Body of pancreas (tissue), 4 donors: Measurements from ENCODE around the gene CSH2.

Source experiments
- POLR2A ChIP-seq, 3 donors: fragments of 450-650 bp; IDR thresholded peaks; one replicate each; pipeline ENCODE4 v1.6.1; 2016; ENCODE audit warnings: antibody characterized with exemption in 3 of 3, mild to moderate bottlenecking in 2 of 3
- TF ChIP-seq, protein P1 (sequence below), 7 experiments: fragments of 450-650 bp in 4 of 7; fragments of 200-600 bp in 3 of 7; sonication (generic) in 3 of 7; IDR thresholded peaks; one replicate each; pipeline ENCODE4 v1.5.1; 2016 to 2019; ENCODE audit warnings: antibody characterized with exemption in 7 of 7

DNA sequence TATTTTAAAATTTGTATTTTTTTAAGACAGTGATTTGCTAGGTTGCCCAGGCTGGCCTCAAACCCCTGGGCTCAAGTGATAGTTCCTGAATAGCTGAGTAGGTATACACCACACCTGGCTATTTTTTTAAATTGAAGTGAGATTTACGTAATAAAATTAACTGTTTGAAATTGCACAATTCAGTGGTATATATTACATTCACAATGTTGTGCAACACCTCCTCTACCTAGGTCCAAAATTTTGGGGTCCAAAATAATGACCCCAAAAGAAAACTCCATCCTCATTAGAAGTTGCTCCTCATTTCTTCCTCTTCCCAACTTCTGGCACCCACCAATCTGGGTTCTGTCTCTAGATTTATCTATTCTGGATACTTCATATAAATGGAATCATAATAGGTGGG lies 28.0 kb downstream of the CSH2 start:
- TF ChIP-seq, protein P1, sequence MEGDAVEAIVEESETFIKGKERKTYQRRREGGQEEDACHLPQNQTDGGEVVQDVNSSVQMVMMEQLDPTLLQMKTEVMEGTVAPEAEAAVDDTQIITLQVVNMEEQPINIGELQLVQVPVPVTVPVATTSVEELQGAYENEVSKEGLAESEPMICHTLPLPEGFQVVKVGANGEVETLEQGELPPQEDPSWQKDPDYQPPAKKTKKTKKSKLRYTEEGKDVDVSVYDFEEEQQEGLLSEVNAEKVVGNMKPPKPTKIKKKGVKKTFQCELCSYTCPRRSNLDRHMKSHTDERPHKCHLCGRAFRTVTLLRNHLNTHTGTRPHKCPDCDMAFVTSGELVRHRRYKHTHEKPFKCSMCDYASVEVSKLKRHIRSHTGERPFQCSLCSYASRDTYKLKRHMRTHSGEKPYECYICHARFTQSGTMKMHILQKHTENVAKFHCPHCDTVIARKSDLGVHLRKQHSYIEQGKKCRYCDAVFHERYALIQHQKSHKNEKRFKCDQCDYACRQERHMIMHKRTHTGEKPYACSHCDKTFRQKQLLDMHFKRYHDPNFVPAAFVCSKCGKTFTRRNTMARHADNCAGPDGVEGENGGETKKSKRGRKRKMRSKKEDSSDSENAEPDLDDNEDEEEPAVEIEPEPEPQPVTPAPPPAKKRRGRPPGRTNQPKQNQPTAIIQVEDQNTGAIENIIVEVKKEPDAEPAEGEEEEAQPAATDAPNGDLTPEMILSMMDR (IDR thresholded peaks at IDR 0.05), result no peak
- no peak for TF ChIP-seq POLR2A (IDR thresholded peaks at IDR 0.05)
